Stimulated activated CD4-positive, alpha-beta T cell treated with anti-CD3 and anti-CD28 coated beads, TNF-alpha, amount 100 ng/mL, for 4 hours (primary cell): ENCODE data around the gene FOXK1.

Experiments used
- DNase-seq, 3 experiments: peaks; one replicate each; pipeline ENCODE4 v3.0.0-alpha.2; 2020; ENCODE audit warnings: low read depth in 3 of 3

Gene FOXK1

GRCh38 chr7:4819560-4820404, 137.7 kb downstream of the FOXK1 start:
- DNase-seq: no peak

GRCh38 chr7:4820405-4820966, 138.4 kb downstream of the FOXK1 start:
- DNase-seq: no peak
